Measurements from ENCODE around the gene SSTR4.

Gene SSTR4

DNA sequence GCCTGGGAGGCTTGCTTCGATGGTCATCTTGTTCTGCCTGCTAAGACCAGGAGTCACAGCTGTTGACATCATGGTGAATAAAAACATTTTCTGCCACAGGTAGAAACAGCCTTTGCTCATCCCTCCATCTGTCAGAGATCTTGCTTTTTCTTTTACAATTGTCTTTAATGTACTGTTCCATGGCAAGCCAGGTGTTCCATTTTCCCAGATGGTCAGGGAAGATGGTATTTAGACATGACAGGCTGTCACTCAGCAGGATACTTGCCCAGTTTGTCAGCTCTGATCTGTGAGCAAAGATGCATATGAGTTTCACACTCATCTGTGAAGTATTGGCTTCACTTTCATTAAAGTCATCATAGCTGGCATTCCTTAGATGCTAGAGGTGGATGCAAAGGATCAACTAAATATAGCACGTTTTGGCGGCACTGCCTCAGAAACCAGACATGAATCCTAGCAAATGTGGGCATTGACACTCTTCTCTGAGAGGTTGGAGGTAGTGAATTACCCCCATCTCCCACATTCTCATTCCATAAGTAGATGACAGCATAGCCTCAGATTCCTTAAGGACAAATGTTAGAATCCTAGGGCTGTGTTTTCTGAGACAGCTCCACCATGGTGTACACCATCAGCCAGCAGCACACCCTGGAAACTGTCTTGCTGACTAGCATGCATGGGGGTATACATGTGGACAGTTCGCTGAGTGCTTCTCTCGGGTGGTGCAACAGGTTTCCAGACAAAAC lies 4.2 kb downstream of the SSTR4 start:
- Histone ChIP-seq H2BK12ac (ENCODE audit: low read length) (no peak overlapping the region), H3K4me3 (ENCODE audit: low read length in 2 of 2) (no peak overlapping the region), H2BK5ac (ENCODE audit: low read length) (no peak overlapping the region), H3K9ac (ENCODE audit: low read depth, low read length, poor library complexity) (no peak overlapping the region), H3K23ac (ENCODE audit: low read depth, low read length, poor library complexity) (no peak overlapping the region), H2BK15ac (ENCODE audit: low read length) (no peak overlapping the region), H4K91ac (ENCODE audit: low read depth, low read length, poor library complexity) (no peak overlapping the region), H3K9me3 (replicated peaks in 1 of 2; ENCODE audit: control insufficient read depth in 2 of 2, insufficient read depth in 1 of 2, low read depth in 1 of 2, low read length in 2 of 2) (no peaks in the 10 kb centered on the region), H3K4me2 (ENCODE audit: insufficient read depth, low read length, poor library complexity, severe bottlenecking) (no peak overlapping the region), H4K8ac (ENCODE audit: low read depth, low read length) (no peak overlapping the region), H3K18ac (ENCODE audit: low read length) (no peak overlapping the region), H3K27ac (replicated peaks; ENCODE audit: low read length) (no peak overlapping the region), H3K36me3 (replicated peaks in 1 of 2; ENCODE audit: control insufficient read depth in 2 of 2, insufficient read depth in 2 of 2, low read length in 2 of 2) (no peaks in the 10 kb centered on the region), H3K27me3 (ENCODE audit: control insufficient read depth in 3 of 3, insufficient read depth in 3 of 3, low read depth in 1 of 3, low read length in 3 of 3) (peaks cover 4 to 37% (median 27%) of the 10 kb centered on the region in 3 experiments), H3K4ac (ENCODE audit: low read length) (no peak overlapping the region), H2AK5ac (ENCODE audit: low read depth, low read length) (no peak overlapping the region), H3K4me1 (ENCODE audit: control insufficient read depth in 2 of 2, insufficient read depth in 1 of 2, low read depth in 1 of 2, low read length in 2 of 2) (peaks cover 0 to 3% of the 10 kb centered on the region in 2 donors), H3K79me1 (ENCODE audit: low read depth, low read length) (no peaks in the 10 kb centered on the region), H2AFZ (ENCODE audit: low read length) (no peak overlapping the region), H2BK120ac (ENCODE audit: low read depth, low read length) (no peak overlapping the region), H3K14ac (ENCODE audit: low read length) (no peak overlapping the region)
- WGBS, 2 donors (ENCODE audit: extremely low coverage in 2 of 2, insufficient read length in 2 of 2, insufficient replicate concordance in 1 of 2): no CpG with 5 or more reads among the region's 5 CpGs
- DNase-seq (ENCODE audit: low spot score): no peak

GRCh38 chr20:23039885-23040508 lies 4.9 kb downstream of the SSTR4 start:
- Histone ChIP-seq H3K9me3 (replicated peaks in 1 of 2; ENCODE audit: control insufficient read depth in 2 of 2, insufficient read depth in 1 of 2, low read depth in 1 of 2, low read length in 2 of 2) (no peaks in the 10 kb centered on the region), H3K4ac (ENCODE audit: low read length) (no peak overlapping the region), H3K4me2 (ENCODE audit: insufficient read depth, low read length, poor library complexity, severe bottlenecking) (no peak overlapping the region), H3K36me3 (replicated peaks in 1 of 2; ENCODE audit: control insufficient read depth in 2 of 2, insufficient read depth in 2 of 2, low read length in 2 of 2) (no peaks in the 10 kb centered on the region), H4K91ac (ENCODE audit: low read depth, low read length, poor library complexity) (no peak overlapping the region), H3K4me3 (ENCODE audit: low read length in 2 of 2) (no peak overlapping the region), H3K14ac (ENCODE audit: low read length) (no peak overlapping the region), H3K9ac (ENCODE audit: low read depth, low read length, poor library complexity) (no peak overlapping the region), H3K18ac (ENCODE audit: low read length) (no peak overlapping the region), H4K8ac (ENCODE audit: low read depth, low read length) (no peak overlapping the region), H3K79me1 (ENCODE audit: low read depth, low read length) (no peaks in the 10 kb centered on the region), H2BK12ac (ENCODE audit: low read length) (no peak overlapping the region), H3K23ac (ENCODE audit: low read depth, low read length, poor library complexity) (no peak overlapping the region), H2BK5ac (ENCODE audit: low read length) (no peak overlapping the region), H2AFZ (ENCODE audit: low read length) (no peak overlapping the region), H2BK120ac (ENCODE audit: low read depth, low read length) (no peak overlapping the region), H3K4me1 (ENCODE audit: control insufficient read depth in 2 of 2, insufficient read depth in 1 of 2, low read depth in 1 of 2, low read length in 2 of 2) (peaks cover 0 to 3% of the 10 kb centered on the region in 2 donors), H3K27me3 (ENCODE audit: control insufficient read depth in 3 of 3, insufficient read depth in 3 of 3, low read depth in 1 of 3, low read length in 3 of 3) (peaks cover 2 to 34% (median 22%) of the 10 kb centered on the region in 3 experiments), H2AK5ac (ENCODE audit: low read depth, low read length) (no peak overlapping the region), H2BK15ac (ENCODE audit: low read length) (no peak overlapping the region), H3K27ac (replicated peaks; ENCODE audit: low read length) (no peak overlapping the region)
- no peak for DNase-seq (ENCODE audit: low spot score)
- no CpG with 5 or more reads among the region's 3 CpGs for WGBS, 2 donors (ENCODE audit: extremely low coverage in 2 of 2, insufficient read length in 2 of 2, insufficient replicate concordance in 1 of 2)

DNA sequence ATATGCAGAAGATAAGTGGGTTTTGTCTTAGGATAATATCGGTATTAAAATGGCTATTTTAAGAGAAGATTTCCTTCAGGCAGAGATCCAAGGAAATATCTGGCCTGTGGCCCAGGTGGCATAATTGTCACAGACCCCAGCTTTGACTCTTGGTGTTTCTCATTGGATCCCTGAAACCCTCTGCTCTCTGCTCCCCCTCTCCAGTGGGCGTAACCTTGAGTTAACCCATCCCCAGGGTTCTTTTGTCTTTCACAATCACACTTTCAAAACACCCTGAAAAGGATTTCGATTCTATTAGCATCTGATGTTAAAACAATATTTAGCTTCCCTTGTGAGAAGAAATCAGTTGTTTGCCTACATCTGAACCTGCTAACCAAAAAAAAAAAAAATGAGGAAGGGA lies 7.2 kb downstream of the SSTR4 start:
- Histone ChIP-seq H3K14ac (ENCODE audit: low read length) (no peak overlapping the region), H3K4me1 (ENCODE audit: control insufficient read depth in 2 of 2, insufficient read depth in 1 of 2, low read depth in 1 of 2, low read length in 2 of 2) (no peaks in the 10 kb centered on the region), H3K27ac (replicated peaks; ENCODE audit: low read length) (no peak overlapping the region), H4K91ac (ENCODE audit: low read depth, low read length, poor library complexity) (no peak overlapping the region), H4K8ac (ENCODE audit: low read depth, low read length) (no peak overlapping the region), H2BK12ac (ENCODE audit: low read length) (no peak overlapping the region), H3K4ac (ENCODE audit: low read length) (no peak overlapping the region), H2BK5ac (ENCODE audit: low read length) (no peak overlapping the region), H3K4me2 (ENCODE audit: insufficient read depth, low read length, poor library complexity, severe bottlenecking) (no peak overlapping the region), H3K18ac (ENCODE audit: low read length) (no peak overlapping the region), H3K9ac (ENCODE audit: low read depth, low read length, poor library complexity) (no peak overlapping the region), H2BK15ac (ENCODE audit: low read length) (no peak overlapping the region), H2AK5ac (ENCODE audit: low read depth, low read length) (no peak overlapping the region), H3K79me1 (ENCODE audit: low read depth, low read length) (no peaks in the 10 kb centered on the region), H3K27me3 (ENCODE audit: control insufficient read depth in 3 of 3, insufficient read depth in 3 of 3, low read depth in 1 of 3, low read length in 3 of 3) (peaks cover 0 to 38% (median 20%) of the 10 kb centered on the region in 3 experiments), H3K23ac (ENCODE audit: low read depth, low read length, poor library complexity) (no peak overlapping the region), H3K36me3 (replicated peaks in 1 of 2; ENCODE audit: control insufficient read depth in 2 of 2, insufficient read depth in 2 of 2, low read length in 2 of 2) (no peaks in the 10 kb centered on the region), H3K4me3 (ENCODE audit: low read length in 2 of 2) (no peak overlapping the region), H2BK120ac (ENCODE audit: low read depth, low read length) (no peak overlapping the region), H2AFZ (ENCODE audit: low read length) (no peak overlapping the region), H3K9me3 (replicated peaks in 1 of 2; ENCODE audit: control insufficient read depth in 2 of 2, insufficient read depth in 1 of 2, low read depth in 1 of 2, low read length in 2 of 2) (no peaks in the 10 kb centered on the region)
- no CpG with 5 or more reads among the region's 3 CpGs for WGBS, 2 donors (ENCODE audit: extremely low coverage in 2 of 2, insufficient read length in 2 of 2, insufficient replicate concordance in 1 of 2)
- DNase-seq (ENCODE audit: low spot score): no peak

DNA sequence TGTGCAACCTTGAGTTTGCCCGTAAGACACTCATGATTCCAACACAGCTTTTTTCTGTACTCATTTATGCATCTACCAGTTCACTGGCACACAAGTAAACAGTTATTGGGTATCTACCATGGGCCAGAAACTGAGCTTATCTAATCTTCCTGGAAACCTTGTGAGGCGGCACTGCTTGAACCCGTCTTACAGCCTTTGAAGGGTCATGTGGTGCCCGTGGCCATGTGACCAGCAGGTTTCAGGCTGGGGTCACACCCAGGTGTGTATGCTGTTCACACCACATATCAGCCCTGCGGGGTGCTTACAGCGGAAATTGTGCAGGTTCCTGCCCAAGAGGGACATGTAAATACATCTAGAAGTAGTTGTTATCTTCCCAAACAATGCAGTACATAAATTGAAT lies 8.3 kb downstream of the SSTR4 start:
- no peak overlapping the region for H2BK120ac ChIP-seq (ENCODE audit: low read depth, low read length)
- H2AFZ ChIP-seq (ENCODE audit: low read length): no peak overlapping the region
- no peak overlapping the region for H3K4ac ChIP-seq (ENCODE audit: low read length)
- H3K9me3 ChIP-seq (replicated peaks in 1 of 2; ENCODE audit: control insufficient read depth in 2 of 2, insufficient read depth in 1 of 2, low read depth in 1 of 2, low read length in 2 of 2): peaks cover 0 to 7% of the 10 kb centered on the region in 2 donors
- no peaks in the 10 kb centered on the region for H3K79me1 ChIP-seq (ENCODE audit: low read depth, low read length)
- H3K14ac ChIP-seq (ENCODE audit: low read length): no peak overlapping the region
- no peak overlapping the region for H4K91ac ChIP-seq (ENCODE audit: low read depth, low read length, poor library complexity)
- no peak overlapping the region for H2AK5ac ChIP-seq (ENCODE audit: low read depth, low read length)
- H3K23ac ChIP-seq (ENCODE audit: low read depth, low read length, poor library complexity): no peak overlapping the region
- no peak overlapping the region for H4K8ac ChIP-seq (ENCODE audit: low read depth, low read length)
- no peak overlapping the region for H3K27ac ChIP-seq (replicated peaks; ENCODE audit: low read length)
- no peak overlapping the region for H2BK15ac ChIP-seq (ENCODE audit: low read length)
- DNase-seq (ENCODE audit: low spot score): no peak
- H3K4me2 ChIP-seq (ENCODE audit: insufficient read depth, low read length, poor library complexity, severe bottlenecking): no peak overlapping the region
- no CpG with 5 or more reads among the region's 6 CpGs for WGBS, 2 donors (ENCODE audit: extremely low coverage in 2 of 2, insufficient read length in 2 of 2, insufficient replicate concordance in 1 of 2)
- H3K9ac ChIP-seq (ENCODE audit: low read depth, low read length, poor library complexity): no peak overlapping the region
- no peaks in the 10 kb centered on the region for H3K36me3 ChIP-seq (replicated peaks in 1 of 2; ENCODE audit: control insufficient read depth in 2 of 2, insufficient read depth in 2 of 2, low read length in 2 of 2)
- H3K4me1 ChIP-seq (ENCODE audit: control insufficient read depth in 2 of 2, insufficient read depth in 1 of 2, low read depth in 1 of 2, low read length in 2 of 2): peaks cover 0 to 6% of the 10 kb centered on the region in 2 donors
- H3K18ac ChIP-seq (ENCODE audit: low read length): no peak overlapping the region
- H2BK5ac ChIP-seq (ENCODE audit: low read length): no peak overlapping the region
- no peak overlapping the region for H2BK12ac ChIP-seq (ENCODE audit: low read length)
- no peak overlapping the region for H3K4me3 ChIP-seq (ENCODE audit: low read length in 2 of 2)
- H3K27me3 ChIP-seq (ENCODE audit: control insufficient read depth in 3 of 3, insufficient read depth in 3 of 3, low read depth in 1 of 3, low read length in 3 of 3): peaks cover 10 to 50% (median 30%) of the 10 kb centered on the region in 3 experiments

Measured in neuronal stem cell (in vitro differentiated cells).